ENCODE data around the gene CYFIP1.
A peak's percentile ranks its signal among the peaks of the same experiment; 100 is the strongest.

CYFIP1 gene

DNA sequence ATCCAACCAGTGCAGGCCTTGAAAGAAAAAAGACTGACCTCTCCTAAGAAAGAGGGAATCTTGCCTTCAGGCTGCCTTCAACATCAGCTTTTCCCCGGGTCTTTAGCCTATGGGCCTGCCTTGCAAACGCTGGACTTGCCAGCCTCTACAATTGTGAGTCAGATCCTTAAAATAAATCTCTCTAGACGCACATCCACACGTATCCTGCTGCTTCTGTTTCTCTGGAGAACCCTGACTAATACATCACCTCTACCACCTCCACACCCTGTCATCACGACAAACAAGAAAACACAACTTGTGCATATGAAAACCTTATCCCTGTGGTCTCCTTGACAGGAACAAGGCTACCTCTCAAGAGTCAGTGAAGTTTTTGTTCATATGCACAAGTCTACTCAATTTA, 11.8 kb downstream of the CYFIP1 start:
- peak; percentile 65 for DNase-seq (ENCODE audit: low read depth)

DNA sequence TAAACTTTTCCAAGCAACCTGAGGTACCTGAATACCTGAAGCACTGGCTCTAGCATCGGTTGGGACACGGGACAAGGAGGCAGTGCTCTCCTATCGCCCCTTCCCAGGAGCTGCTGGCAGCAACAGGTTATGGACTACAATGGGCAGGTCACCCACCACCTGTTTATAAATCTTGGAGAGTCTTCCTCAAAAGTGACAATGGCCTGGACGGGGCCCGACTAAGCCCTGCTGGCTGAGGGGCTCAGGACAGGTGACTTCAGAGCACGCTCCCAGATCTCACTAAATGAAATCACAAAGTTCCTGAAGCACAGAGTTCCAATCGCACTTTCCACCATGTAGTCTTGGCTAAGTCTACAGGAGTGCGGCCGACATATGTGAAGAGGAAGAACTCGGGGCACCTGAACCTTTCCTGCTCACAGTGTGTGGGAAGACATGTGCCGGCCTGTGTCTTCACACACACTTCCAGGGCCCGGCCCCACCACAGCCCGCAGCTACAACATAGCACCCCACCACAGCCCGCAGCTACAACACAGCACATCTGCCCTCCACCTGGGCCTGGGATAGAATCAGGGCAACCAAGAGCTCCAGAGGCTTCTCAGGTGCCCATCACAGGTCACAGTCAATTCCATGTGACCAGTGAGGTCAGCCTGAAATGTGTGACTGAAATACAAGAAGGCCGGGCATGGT, 12.9 kb downstream of the CYFIP1 start:
- no peak for DNase-seq (ENCODE audit: low read depth)

DNA sequence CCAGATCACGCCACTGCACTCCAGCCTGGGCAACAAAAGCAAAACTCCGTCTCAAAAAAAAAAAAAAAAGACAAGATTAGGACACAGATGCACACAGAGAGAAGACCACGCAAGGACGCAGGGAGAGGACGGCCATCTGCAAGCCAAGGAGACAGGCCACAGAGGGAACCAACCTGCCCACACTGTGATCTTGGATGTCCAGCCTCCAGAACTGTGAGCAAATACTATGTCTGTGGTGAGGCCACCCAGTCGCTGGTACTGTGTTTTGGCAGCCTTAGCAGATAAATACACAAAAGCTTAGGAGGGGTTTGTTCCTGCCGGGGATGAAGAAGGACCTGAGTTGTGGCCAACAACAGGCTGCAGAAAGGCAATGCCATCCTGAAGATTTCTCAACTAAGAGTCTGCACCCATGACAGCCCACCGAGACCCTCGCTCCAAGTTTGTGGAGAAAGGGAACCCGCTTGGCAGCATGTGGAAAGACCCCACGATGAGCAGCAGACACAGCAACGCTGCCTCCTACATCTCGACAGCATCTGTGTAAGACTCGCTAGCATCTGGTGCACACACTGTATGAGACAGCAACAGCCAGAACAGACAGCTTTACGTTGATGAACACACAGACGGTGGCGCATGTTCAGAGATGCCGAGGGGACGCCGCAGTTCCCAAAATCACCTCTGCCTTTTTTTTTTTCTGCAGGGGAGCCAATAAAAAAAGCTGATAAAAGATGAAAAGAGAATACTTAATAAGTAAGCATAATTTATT, 13.7 kb downstream of the CYFIP1 start:
- no peak for DNase-seq (ENCODE audit: low read depth)

DNA sequence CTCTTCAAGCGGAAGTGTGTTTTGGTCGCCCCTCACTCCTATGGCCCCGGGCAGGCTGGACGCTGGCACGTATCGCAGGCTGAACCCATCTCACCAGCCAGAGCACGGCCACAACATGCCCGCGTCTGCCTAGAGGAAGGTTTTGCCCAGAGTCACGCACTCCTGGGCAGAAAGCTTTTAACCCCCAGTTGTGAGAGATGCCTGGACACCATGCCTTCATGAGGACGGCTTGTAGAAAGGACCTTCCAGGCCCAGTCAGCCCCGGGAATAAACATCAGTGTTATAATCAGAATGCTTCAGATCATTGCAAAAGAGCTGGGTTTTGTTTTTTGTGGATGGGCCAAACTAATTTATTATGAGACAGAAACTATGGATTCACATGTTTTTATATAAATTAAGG, 16.5 kb downstream of the CYFIP1 start:
- peak; percentile 34 for DNase-seq (ENCODE audit: low read depth)

DNA sequence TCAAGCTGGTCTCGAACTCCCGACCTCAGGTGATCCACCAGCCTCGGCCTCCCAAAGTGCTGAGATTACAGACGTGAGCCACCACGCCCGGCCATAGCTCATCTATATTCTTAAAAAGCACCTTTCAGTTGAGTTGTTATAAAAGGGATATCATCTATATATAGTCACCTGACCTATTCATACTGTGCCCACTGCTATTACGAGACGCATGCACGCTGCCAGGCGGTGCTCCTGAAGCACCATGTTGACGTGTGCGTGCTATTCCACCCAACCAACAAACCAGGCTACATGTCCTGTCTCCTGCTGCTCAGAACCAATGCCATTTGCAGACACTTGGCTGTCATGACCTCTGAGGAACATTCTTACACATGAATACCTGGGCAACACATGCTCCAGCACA, 17.6 kb downstream of the CYFIP1 start:
- DNase-seq (ENCODE audit: low read depth) = no peak

DNA sequence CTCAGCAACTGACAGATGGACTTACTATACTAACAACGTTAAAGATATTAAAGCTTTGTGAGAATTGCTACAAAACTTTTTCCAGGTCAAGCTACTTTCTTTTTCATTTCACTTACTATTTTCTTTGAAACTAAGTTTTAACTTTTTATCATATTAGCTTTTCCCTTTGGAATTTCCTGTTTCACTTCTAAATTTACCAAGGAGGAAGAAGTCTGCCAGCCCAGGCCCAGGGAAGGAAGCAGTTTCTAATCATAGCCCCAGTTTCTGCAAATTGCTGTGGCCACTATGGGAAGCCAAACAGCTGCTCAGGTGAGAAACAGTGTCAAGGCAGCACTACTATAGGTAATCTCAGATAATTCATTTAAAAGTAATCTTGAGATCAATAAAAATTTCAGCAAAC, 18.4 kb downstream of the CYFIP1 start:
- DNase-seq (ENCODE audit: low read depth) = no peak

DNA sequence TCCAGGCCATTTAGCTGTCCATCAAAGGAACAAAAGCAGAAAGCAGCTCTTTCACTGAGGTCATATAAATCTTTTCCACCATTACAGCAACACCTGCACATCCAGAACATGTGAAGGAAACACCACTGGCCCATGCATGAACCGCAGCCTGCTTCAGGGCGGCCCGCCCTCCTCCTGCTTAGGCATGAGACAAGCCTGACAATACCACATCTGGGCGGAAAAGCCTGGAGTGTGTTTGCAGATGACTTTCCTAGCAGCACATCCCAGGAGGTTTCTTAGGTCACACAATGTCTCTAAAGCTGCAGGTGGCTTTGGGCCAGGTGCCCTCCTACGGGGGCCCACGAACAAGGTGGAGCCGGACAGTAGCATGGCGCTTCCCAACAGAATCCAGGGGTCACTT, 19.6 kb downstream of the CYFIP1 start:
- DNase-seq (ENCODE audit: low read depth) = no peak

DNA sequence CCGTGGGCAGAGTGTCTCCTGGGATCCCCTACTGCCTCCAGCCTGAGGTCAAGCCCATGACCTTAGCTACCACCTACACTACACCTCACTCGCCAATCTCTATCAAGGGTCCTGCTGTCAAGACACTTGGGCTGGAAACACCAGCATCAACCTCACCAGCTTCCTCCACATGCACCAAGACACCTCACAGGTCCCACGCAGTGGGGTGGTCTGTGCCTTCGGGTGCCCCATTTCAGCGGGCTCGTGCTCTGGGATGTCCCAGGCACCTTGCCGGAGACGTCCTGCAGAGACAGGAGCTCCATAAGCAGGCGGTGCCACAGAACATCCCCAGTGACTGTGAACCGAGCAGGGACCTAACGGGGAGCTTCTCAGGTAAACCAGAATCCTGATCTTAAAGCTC, 20.0 kb downstream of the CYFIP1 start:
- no peak for DNase-seq (ENCODE audit: low read depth)

DNA sequence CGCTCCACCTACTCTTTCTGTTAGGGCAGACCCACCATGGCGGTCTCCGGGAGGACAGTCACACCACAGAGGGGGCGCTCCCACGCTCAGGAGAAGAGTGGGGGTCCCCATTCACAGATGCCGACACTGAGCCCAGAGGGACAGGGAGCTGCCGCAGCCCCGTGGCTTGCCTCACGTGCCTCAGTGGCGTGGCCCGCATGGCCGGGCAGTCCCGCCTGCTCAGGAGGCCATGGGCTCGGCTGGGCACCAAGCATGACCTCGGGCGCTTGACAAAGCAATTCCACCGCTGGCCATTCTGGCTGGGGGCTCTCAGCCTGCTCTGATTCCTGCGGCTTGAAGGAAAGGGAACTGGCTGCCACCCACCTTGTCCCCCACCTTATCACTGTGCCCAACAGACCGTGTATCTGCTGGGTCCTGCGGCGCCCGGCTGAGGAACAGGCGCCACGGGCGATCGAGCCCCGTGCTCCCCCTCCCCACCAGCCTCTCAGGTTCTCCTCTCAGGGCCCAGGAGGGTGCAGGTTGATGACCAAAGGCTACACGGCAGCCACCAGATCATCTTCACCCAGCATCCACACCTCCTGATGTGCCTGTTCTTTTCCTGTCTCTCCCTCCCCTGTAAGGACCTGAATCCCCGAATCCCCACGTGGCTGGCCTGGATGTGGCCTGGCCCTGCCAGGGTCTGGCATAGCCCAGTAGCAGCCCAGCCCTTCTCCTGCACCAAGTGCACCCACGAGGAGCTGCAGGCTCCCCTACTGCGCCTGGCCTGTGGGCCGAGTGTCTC, 20.7 kb downstream of the CYFIP1 start:
- no peak for DNase-seq (ENCODE audit: low read depth)

DNA sequence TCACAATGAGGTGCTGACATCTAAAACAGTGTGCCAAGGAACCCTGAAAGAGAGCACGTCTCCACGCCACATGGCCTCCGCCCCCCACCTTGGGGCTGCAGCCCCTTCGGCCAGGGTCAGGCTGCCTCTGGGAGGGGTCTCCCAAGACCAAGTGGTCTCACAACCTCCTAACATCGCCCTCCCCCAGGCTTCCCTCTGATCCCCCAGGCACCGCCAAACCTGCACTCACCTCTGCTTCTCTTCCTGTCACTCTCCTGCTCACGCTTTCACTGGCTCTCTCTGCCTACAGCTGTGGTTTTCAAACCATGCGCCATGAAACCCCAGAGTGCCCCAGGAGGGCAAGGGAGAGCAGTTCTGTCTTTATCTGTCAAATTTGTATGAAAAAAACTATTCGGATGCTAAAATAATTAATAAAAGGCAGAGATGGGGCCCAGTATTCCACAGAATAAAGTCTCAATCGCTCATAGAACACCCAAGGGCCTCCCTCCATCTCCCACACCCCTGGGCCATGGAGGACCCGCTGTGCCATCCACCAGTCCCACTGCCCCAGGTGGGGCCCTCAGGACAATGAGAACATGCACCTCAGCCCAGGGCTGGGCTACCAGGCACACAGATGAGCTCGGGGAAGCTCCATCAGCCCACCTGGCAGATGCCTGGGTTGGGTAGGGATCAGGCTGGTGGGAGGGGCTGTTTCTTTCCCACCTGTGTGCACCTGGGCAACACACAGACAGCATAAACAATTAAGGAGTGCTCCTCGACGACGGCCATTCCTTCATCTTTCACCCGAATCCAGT, 21.5 kb downstream of the CYFIP1 start:
- no peak for DNase-seq (ENCODE audit: low read depth)

DNA sequence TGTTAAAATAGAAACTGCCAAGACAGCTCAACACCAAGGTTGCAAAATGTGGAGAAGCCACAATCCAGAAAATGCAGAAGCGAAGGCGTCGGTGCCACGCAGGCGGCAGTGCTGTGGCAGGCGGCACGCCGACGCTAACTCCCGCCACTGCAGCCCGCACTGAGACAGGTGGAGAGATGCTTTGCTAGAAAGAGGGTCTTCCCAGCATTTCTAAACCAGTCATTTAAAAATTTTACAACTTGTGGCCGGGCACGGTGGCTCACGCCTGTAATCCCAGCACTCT, 23.2 kb downstream of the CYFIP1 start:
- no peak for DNase-seq (ENCODE audit: low read depth)

DNA sequence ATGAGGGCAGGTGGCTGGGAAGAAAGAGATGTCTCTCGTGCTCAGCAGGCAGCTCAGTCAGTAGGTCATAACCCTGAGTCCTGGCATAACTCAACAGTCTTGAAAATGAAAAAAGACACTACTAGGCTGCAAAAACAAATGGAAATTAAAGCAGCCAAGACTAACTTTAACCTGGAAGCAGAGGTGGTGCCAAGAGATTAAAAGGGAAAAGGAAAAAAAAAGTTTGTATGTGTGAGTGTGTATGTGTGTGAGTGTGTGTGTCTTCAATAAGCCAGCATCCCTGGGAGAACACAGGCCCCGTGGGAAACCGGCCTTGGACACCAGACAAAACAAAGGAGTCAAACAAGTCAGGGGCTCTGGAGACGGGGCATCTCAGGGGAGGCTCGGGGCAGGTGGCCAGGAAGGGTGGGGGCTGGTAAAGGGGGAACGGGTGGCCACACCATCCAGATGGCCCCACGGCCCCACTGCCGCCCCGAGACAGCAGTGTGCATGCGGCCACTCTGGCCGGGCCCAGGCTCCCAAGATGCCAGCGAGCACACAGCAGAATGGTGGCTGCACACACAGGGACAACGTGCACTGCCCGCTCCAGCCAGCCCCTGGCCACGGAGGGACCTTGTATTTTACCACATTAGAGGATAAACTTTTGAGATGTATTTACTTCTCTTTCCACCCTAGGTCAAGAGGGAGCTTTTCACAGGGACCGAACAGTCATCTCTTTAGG, 23.8 kb downstream of the CYFIP1 start:
- no peak for DNase-seq (ENCODE audit: low read depth)

DNA sequence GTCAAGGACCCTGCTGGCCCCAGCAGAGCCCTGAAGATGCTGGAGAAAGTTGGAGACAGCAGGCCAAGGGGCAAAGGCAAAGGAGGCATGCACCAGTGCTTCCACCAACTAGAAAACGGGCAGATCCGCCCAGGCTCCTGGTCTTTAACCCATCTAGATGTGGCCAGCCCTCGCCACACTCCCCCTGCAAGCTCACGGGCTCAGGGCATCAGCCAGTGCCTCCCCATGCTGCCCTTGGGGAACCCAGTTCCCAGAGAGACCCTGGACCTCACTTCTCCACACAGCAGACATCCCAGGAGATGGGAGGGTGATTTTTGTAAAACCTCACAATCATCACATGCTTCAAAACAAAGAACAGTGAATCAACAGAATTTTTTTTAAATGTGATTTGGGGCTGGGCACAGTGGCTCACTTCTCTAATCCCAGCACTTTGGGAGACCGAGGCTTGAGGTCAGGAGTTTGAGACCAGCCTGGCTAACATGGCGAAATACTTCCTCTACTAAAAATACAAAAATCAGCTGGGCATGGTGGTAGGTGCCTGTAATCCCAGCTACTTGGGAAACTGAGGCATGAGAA, 24.5 kb downstream of the CYFIP1 start:
- DNase-seq (ENCODE audit: low read depth) = no peak

DNA sequence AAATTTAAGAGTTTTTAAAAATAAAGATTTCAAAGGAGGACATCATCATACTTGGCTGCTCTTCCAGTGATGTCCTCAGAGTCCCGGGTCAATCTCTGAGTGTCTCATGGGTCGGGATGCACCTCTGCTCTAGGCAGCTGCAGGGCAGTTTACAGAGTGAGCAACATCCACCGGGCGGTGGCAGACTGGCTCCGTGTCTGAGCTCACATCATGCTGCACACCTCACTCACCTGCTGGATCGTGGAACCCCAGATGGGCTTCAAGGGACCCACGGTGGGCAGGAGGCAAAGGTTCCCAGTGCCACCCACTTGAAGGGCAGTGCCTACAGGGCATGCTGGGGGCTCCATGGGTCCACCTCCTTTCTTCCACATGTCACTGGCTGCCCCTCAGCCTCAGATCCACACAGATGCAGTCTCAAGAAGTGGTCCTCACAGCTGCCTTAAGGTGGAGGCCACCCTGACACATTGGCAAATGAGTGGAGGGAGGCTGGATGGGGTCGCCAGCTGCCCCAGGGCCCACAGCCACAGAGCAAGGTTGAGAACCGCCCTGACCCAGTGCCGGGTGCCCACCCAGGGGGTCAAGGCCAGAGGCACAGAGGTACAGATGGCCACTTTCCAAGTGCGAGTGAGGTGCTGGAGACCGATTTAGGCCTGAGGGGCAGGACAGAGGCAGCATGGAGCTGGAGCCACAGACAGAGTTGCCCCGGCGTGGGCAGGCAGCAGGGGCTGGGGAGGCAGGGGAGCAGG, 25.2 kb downstream of the CYFIP1 start:
- DNase-seq (ENCODE audit: low read depth) = no peak

DNA sequence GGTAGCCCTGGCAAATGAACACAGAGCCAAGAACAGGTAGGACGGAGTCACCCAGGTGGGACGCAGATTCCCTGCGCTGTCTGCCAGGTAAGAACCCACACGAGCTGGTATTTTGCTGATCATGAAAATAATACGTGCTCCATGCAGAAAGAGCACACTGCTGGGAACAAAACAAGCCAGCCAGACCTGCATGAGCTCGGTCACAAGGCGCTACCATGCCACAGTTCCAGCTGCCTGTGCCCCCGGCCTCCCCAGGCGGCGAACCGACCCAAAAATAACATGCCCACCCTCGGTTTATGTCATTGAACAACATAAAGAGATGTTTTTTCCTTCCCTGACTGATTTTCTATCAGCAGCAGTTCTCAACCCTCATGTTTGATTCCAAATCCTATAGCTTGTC, 25.8 kb downstream of the CYFIP1 start:
- DNase-seq (ENCODE audit: low read depth) = no peak

DNA sequence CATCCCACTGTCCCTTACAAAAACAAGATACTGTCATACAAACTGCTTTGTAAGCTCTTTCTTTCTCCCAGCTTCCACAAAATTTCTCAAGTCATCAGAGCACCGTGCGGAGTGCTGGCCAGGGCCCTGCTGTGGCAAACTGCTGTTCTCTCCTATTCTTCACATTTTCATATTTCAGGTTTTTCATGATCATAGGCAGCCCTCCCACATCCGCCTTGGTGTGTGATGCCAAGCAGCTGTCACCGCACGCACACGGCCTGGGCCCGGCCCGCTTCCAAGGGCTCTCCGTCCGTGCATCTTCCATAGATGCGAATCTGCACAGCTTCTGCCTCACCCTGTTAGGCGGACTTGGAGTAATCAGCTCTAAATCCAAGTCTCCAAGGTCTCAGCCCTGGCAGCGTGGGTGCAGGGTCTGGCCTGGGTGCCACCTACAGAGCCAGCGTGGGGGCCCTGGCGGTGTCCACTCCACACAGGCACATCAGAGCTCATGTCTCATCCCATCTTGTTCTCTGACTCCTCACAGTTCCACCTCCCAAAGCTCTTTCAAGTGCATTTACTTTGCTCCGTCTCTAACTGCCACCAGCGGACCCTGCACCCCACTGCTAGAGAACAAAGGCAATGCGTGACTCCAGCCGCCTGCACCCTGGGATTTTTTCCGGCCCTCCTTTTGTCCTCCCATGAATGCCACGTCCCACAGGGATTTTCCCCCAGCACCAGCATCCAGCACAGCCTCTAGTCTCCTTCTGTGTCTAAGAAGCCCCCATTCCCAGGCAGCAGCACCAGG, 27.2 kb downstream of the CYFIP1 start:
- DNase-seq (ENCODE audit: low read depth) = peak; percentile 13

DNA sequence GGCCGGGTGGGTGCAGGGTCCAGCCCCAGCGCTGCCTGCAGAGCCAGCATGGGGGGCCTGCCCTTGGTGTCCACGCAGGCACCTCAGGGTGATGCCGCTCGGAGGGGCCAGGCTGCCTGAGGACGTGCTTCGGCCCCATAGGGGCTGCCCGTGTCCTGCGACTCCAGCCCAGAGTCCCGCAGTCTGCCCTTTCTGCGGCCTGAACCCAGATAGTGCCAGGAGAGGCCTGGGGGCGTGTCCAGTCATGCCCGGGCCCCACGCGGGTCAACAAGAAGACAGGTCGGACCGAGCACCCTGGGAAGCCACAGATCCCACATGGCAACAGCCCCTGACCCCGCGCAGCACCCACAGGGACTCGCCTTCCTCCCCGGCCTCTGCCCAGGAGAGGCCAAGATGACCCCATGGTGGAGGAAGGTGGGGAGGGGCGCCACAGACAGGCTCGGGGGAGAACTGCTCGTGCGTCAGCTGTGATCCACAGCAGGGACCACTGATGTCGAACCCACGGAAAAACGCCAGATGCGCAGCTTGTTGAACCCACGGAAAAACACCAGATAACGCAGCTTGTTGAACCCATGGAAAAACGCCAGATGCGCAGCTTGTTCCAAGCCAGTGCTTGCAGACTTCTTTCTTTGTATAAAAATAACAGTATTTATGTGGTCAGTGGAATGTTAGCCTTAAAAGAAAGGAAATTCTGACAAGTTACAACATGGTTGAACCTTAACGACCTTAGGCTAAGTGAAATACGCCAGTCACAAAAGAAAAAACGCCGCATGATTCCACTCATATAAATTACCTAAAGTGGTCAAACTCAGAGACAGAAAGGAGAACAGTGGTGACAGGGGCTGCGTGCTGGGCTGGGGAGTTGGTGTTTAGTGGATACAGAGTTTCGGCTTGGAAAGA, 28.5 kb downstream of the CYFIP1 start:
- no peak for DNase-seq (ENCODE audit: low read depth)

DNA sequence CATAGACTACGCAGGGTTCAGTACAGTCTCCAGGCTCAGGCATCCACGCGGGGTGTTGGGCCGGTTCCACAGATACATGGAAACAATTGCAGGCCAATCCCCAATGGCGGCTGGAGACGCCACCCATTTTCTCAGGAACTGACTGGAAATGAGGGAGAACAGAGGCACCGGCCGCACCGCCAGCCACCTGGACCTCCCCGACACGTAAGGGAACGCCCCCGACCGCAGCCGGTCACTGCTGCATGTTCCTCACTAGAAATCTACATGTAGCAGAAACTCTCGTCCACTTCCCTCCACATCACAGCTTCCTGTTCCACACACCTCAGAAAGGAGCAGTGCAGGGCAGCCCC, 29.2 kb downstream of the CYFIP1 start:
- no peak for DNase-seq (ENCODE audit: low read depth)

Measured in fibroblast of gingiva (primary cell).